NCI-H1105 treated with DMSO at 0.1 percent for 48 hours (cell line): ENCODE results near the gene RFXAP.

Experiments
- DNase-seq: peaks from one replicate; lab custom pipeline; 2025; lab: John Stamatoyannopoulos, UW

Gene RFXAP

DNA sequence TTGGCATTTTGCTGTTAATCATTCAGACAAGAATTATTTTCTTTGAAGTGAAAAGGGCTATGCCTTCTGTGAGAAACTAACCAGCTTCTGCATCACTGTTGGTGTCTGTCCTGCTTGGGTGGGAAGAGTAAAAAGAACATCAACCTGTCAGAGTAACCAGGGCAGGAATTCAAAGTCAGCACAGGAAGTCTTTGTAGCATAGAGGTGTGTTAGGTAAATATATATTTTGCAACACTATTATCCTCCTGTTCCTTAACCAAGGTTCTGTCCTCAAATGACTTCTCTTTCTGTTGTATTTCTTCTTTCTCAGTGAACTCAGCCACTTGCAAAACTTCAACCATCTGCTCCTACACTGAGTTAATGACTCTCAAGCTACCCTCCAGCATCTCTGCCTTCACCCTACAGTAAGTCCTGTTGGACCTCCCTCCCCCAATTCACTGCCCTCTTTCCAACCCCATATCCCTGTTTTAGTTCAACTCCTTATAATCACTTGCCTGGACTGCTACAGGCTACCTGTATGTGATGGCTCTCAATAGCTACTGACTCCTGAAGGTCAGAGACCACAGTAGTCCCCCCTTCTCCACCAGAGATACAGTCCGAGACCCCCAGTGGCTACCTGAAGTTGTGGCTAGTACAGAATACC lies 51.1 kb downstream of the RFXAP start:
- DNase-seq = no peak

GRCh38 chr13:36872621-36873020 lies 53.6 kb downstream of the RFXAP start:
- DNase-seq = no peak

GRCh38 chr13:36875431-36875830 lies 56.4 kb downstream of the RFXAP start:
- peak; percentile 5 for DNase-seq

DNA sequence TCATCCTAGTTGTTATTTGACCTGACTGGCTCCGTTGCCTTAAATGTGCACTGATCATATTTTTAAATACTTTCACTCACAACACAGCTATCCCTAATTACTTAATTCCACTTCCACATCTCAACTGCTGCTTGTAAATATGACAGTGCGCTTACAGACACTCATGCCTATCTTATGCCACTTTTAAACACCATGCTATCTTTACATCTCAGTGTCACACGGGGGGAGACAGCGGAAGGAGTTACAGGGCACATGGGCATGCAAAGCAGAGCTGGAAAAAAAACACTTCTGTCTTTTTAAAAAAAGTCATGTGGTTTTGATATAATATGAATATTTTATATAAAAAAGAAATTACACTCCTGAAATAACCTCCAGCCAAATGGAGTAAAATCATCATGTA lies 56.9 kb downstream of the RFXAP start:
- no peak for DNase-seq
